GM12892 (cell line): ENCODE measurements around the gene USP2. TPM values are rescaled to one million over a fixed set of nuclear protein-coding genes. Genes with fewer than 3 reads are reported as not detected.

Experiments used
- DNase-seq: peaks from one replicate; pipeline ENCODE4 v3.0.0; 2011; ENCODE audit not compliant: insufficient read length
- FAIRE-seq: peaks from 2 replicates; lab custom pipeline; 2011; peaks lifted over from hg19 to GRCh38; lab: Jason Lieb, UNC
- POLR2A ChIP-seq: IDR thresholded peaks from 2 replicates; pipeline ENCODE4 v1.6.1; 2011; ENCODE audit warnings: low read depth, low read length, control low read depth
- POLR2AphosphoS5 ChIP-seq: IDR thresholded peaks from 2 replicates; pipeline ENCODE4 v1.6.1; 2011; ENCODE audit warnings: low read depth, low read length, control low read depth
- TAF1 ChIP-seq: IDR thresholded peaks from 2 replicates; pipeline ENCODE4 v1.6.1; 2011; ENCODE audit warnings: low read depth, mild to moderate bottlenecking, control low read depth, low read length, borderline replicate concordance
- polyA plus RNA-seq: library from polyadenylated mRNA; unstranded; fragments of >200 nt; gene quantifications from one replicate; pipeline ENCODE4 v1.2.1, GENCODE V29; 2012; ENCODE audit warnings: missing spikeins, inconsistent platforms; ENCODE audit not compliant: missing spikeins

USP2 gene, protein sequence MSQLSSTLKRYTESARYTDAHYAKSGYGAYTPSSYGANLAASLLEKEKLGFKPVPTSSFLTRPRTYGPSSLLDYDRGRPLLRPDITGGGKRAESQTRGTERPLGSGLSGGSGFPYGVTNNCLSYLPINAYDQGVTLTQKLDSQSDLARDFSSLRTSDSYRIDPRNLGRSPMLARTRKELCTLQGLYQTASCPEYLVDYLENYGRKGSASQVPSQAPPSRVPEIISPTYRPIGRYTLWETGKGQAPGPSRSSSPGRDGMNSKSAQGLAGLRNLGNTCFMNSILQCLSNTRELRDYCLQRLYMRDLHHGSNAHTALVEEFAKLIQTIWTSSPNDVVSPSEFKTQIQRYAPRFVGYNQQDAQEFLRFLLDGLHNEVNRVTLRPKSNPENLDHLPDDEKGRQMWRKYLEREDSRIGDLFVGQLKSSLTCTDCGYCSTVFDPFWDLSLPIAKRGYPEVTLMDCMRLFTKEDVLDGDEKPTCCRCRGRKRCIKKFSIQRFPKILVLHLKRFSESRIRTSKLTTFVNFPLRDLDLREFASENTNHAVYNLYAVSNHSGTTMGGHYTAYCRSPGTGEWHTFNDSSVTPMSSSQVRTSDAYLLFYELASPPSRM
- 1.4 TPM for polyA plus RNA-seq

- DNase-seq (peak; percentile 84), FAIRE-seq (peak; percentile 100)
- no peak for TF ChIP-seq POLR2AphosphoS5
- no peak for TF ChIP-seq POLR2A
- TF ChIP-seq TAF1: no peak
These were observed at the start of gene USP2 for GRCh38 chr11:119381181-119381988. USP2 (minus strand) TSS chr11:119381690; CDS start chr11:119373480, 8,210 bp downstream.

GRCh38 chr11:119427279-119427678, 45.8 kb upstream of the USP2 start:
- DNase-seq (no peak), FAIRE-seq (no peak)
- TF ChIP-seq TAF1 (no peak), POLR2AphosphoS5 (no peak), POLR2A (no peak)

DNA sequence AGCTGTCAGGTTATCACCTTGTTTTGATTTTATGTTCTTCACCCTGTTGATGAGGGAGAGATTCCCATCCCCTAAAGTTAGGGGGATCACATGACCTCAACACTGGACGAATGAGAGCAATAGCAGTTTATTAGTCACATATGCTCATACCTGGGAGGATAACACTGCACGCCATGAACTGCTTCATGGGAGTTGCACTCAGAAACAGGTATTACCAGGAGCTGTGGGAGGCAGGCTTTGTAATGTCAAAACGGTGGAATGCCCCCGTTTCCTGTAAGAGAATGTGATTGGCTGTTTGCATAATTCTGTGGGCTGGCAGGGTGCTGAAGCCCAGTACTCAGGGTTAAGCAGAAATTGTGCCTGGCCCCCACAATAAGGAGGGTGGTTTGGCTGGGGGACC, 44.7 kb upstream of the USP2 start:
- peak; percentile 87 for FAIRE-seq
- TF ChIP-seq POLR2A (no peak), TAF1 (no peak)
- DNase-seq: no peak

GRCh38 chr11:119424775-119425174, 43.3 kb upstream of the USP2 start:
- no peak for TF ChIP-seq TAF1
- TF ChIP-seq POLR2A: no peak
- no peak for TF ChIP-seq POLR2AphosphoS5
- FAIRE-seq: no peak
- DNase-seq: no peak

DNA sequence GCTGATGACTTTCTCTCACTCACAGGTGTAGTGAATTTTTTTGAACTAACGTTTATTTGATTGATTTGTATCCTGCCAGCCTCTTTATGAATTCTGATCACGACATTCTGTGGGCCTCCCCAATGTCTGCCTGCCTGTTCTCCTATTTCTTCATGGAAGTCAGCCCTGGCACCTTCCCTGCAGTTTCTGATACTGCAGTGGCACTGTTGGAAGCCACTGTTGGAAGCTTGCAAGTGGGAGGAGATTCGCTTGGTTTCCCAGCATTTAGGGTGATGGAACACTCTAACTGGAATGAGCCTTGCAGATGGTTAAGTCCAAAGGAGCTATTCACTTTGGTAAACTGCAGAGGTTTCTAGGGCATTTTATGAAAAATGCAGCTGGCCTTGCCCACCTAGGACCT, 42.8 kb upstream of the USP2 start:
- FAIRE-seq: no peak
- TF ChIP-seq POLR2AphosphoS5 (no peak), POLR2A (no peak), TAF1 (no peak)
- no peak for DNase-seq

GRCh38 chr11:119423509-119424254, 42.2 kb upstream of the USP2 start:
- no peak for DNase-seq
- no peak for TF ChIP-seq POLR2AphosphoS5
- TF ChIP-seq POLR2A: no peak; the same call in 1 of the 2 replicates
- TF ChIP-seq TAF1: no peak
- no peak for FAIRE-seq

DNA sequence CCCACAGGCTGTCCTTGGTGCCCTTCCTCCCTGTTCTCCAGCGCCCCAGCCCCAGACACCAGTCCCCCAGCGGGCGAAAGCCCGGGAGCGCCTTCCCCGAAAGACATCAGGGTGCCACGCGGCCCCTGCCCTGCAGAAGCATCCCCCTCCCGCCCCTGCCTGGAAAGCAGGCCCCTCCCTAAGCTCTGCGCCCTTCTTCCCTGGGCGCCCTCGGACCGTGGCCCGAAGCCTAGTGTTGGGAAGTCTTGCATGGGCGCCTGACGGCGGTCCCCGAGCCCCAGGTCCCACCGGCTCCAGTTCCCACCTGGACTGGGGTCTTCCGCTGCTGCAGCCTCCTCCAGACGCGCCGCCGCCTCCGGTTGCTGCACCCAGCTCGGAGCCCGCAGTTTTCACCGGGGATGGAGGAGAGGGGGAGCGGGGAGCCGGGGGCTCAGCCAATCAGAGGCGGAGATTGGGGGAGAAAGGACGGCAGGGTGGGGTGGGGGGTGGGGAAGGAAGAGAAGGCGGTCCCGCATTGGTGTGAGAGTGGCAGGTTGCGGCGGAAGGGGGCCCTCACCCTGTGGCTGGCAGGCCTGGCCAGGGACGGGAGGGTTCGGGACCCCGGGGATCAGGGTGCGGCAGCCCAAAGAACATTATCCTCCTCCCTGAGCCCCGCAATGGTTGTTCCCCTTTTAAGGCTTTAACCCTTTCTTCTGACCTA, 41.5 kb upstream of the USP2 start, which contains the start of gene THY1:
Gene THY1, minus strand, starts transcription at position 364 of the 700 bp plus-strand sequence. CDS start 2,267 bp downstream, outside the sequence.
- FAIRE-seq: no peak
- DNase-seq: no peak
- no peak for TF ChIP-seq TAF1
- TF ChIP-seq POLR2AphosphoS5: no peak
- no peak for TF ChIP-seq POLR2A

DNA sequence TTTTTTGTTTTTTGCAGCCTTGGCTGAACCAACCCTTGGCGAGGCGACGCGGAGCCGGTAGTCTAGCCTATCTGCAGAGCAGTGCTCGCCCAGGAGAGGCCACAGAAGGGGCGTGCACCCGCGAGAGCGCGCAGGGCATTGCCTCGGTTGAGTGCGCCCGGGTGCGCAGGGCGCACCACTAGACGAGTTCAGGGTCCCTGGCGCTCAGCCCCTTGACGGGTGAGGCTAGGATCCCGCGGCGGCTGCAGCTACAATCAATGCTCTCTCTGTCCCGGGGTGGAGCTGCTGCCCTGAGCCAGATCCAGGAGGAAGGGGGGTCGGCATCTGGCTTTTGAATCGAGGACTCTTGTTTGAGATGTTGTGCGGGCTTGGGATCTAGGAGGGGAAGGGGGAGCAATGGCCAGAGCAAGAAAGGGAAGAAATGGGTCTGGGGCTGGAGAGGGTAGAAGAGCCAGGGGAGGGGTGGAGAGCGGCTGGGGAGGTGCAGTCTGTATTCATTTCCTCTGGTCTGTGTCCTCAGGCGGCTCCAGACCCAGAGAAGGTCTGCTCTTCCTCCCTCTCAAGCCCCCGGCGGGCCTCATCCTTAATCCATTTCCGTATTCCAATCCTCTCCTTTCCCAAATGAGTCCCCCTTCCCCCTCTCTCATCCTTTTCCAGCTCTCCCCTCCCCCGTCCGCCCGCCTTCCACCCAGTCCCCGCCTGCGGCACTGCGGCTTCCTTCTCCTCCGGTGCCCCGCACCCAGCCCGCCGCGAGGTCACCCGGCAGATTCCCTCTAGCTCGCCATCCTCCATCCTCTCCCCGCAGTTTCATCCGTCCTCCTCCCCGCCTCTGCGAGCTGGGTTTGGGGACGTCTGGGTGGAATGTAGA, 40.7 kb upstream of the USP2 start:
- FAIRE-seq (peak; percentile 91), DNase-seq (no peak)
- TF ChIP-seq POLR2AphosphoS5 (no peak), POLR2A (no peak), TAF1 (no peak)

- no peak for DNase-seq
- no peak for TF ChIP-seq POLR2A
- no peak for TF ChIP-seq TAF1
- TF ChIP-seq POLR2AphosphoS5: no peak
- no peak for FAIRE-seq
These were observed 39.9 kb upstream of the USP2 start for GRCh38 chr11:119421351-119421750.

- TF ChIP-seq TAF1 (no peak), POLR2A (no peak), POLR2AphosphoS5 (no peak)
- FAIRE-seq (peak; percentile 75), DNase-seq (no peak)
These were observed 39.1 kb upstream of the USP2 start for GRCh38 chr11:119420631-119421030.
